ENCODE measurements around the gene FNDC3A.

Gene FNDC3A

GRCh38 chr13:49190901-49191300 is 215.2 kb downstream of the FNDC3A start:
- Histone ChIP-seq H3K27me3 (no peaks in the 10 kb centered on the region), H3K9me3 (no peaks in the 10 kb centered on the region), H3K4me1 (no peaks in the 10 kb centered on the region), H3K36me3 (peaks cover 80% of the 10 kb centered on the region), H3K4me3 (ENCODE audit: low read depth, low read length) (no peak overlapping the region)
- no peak for TF ChIP-seq CTCF (IDR thresholded peaks at IDR 0.05; ENCODE audit: low read depth, low read length)
- DNase-seq: no peak

GRCh38 chr13:49206641-49207040 is 230.9 kb downstream of the FNDC3A start:
- peaks cover 80% of the 10 kb centered on the region for H3K36me3 ChIP-seq

GRCh38 chr13:49208619-49209018 is 232.9 kb downstream of the FNDC3A start:
- no peaks in the 10 kb centered on the region for H3K9me3 ChIP-seq
- no peaks in the 10 kb centered on the region for H3K27me3 ChIP-seq
- no peaks in the 10 kb centered on the region; the same call in 1 of the 2 replicates for H3K4me1 ChIP-seq
- no peak for TF ChIP-seq CTCF (IDR thresholded peaks at IDR 0.05; ENCODE audit: low read depth, low read length)
- DNase-seq: no peak
- H3K4me3 ChIP-seq (ENCODE audit: low read depth, low read length): no peak overlapping the region
- peaks cover 60% of the 10 kb centered on the region for H3K36me3 ChIP-seq

More at GRCh38 chr13:49206641-49207040, 230.9 kb downstream of the FNDC3A start:
- H3K9me3 ChIP-seq: no peaks in the 10 kb centered on the region
- no peak for DNase-seq
- no peaks in the 10 kb centered on the region for H3K27me3 ChIP-seq
- H3K4me3 ChIP-seq (ENCODE audit: low read depth, low read length): no peak overlapping the region
- no peaks in the 10 kb centered on the region; the same call in 1 of the 2 replicates for H3K4me1 ChIP-seq
- no peak for TF ChIP-seq CTCF (IDR thresholded peaks at IDR 0.05; ENCODE audit: low read depth, low read length)

GRCh38 chr13:49210114-49210513 is 234.4 kb downstream of the FNDC3A start:
- no peak for DNase-seq
- H3K4me1 ChIP-seq: no peaks in the 10 kb centered on the region
- no peaks in the 10 kb centered on the region for H3K27me3 ChIP-seq
- TF ChIP-seq CTCF (IDR thresholded peaks at IDR 0.05; ENCODE audit: low read depth, low read length): no peak
- H3K9me3 ChIP-seq: no peaks in the 10 kb centered on the region
- no peak overlapping the region for H3K4me3 ChIP-seq (ENCODE audit: low read depth, low read length)
- H3K36me3 ChIP-seq: peaks cover 45% of the 10 kb centered on the region

- Histone ChIP-seq H3K27me3 (no peaks in the 10 kb centered on the region), H3K4me3 (ENCODE audit: low read depth, low read length) (no peak overlapping the region), H3K4me1 (no peaks in the 10 kb centered on the region), H3K9me3 (no peaks in the 10 kb centered on the region), H3K36me3 (peaks cover 40% of the 10 kb centered on the region)
- TF ChIP-seq CTCF (IDR thresholded peaks at IDR 0.05; ENCODE audit: low read depth, low read length): no peak
- no peak for DNase-seq
Observed at GRCh38 chr13:49210669-49211068, 235.0 kb downstream of the FNDC3A start.

- H3K36me3 ChIP-seq: peaks cover 18% of the 10 kb centered on the region
- H3K4me3 ChIP-seq (ENCODE audit: low read depth, low read length): no peak overlapping the region
- H3K9me3 ChIP-seq: no peaks in the 10 kb centered on the region
- no peak for TF ChIP-seq CTCF (IDR thresholded peaks at IDR 0.05; ENCODE audit: low read depth, low read length)
- H3K4me1 ChIP-seq: no peaks in the 10 kb centered on the region
- no peaks in the 10 kb centered on the region for H3K27me3 ChIP-seq
- no peak for DNase-seq
Observed at GRCh38 chr13:49213539-49213938, 237.8 kb downstream of the FNDC3A start.

All from BE2C (cell line).